Vagina (tissue), 2 donors: ENCODE measurements around the gene ADARB2. TPM values are rescaled to one million over a fixed set of nuclear protein-coding genes. Genes with fewer than 3 reads are reported as not detected.
"Not testable (repeated sequence)": the region's sequence is repeated elsewhere in the genome, so short reads cannot be mapped to it uniquely, and the experiment has no call there.

Experiments
- DNase-seq, 2 donors: peaks; one replicate each; pipeline ENCODE4 v3.0.0-alpha.2; 2017; ENCODE audit errors: extremely low spot score in 2 of 2
- H3K27ac ChIP-seq: fragments of 200-600 bp; sonication (generic); one replicate; pipeline ENCODE4 v1.5.1; 2019
- H3K27me3 ChIP-seq: fragments of 200-600 bp; sonication (generic); one replicate; pipeline ENCODE4 v1.5.1; 2019
- H3K36me3 ChIP-seq, 2 donors: fragments of 200-600 bp; sonication (generic); one replicate each; pipeline ENCODE4 v1.5.1; 2017 to 2019
- H3K4me1 ChIP-seq: fragments of 200-600 bp; sonication (generic); one replicate; pipeline ENCODE4 v1.5.1; 2019
- H3K4me3 ChIP-seq, 2 donors: fragments of 200-600 bp; sonication (generic); 1 replicate in 1 of 2; 2 replicates in 1 of 2; pipeline ENCODE4 v1.5.1; 2016 to 2019
- H3K9me3 ChIP-seq: fragments of 200-600 bp; sonication (generic); one replicate; pipeline ENCODE4 v1.5.1; 2019
- POLR2A ChIP-seq, 2 donors: fragments of 450-650 bp; IDR thresholded peaks; one replicate each; pipeline ENCODE4 v1.6.1; 2017; ENCODE audit warnings: antibody characterized with exemption in 2 of 2, mild to moderate bottlenecking in 2 of 2, moderate library complexity in 2 of 2
- POLR2AphosphoS5 ChIP-seq, 2 donors: sonication (generic); formaldehyde crosslinking; IDR thresholded peaks; one replicate each; pipeline ENCODE4 v1.9.0; 2017; ENCODE audit warnings: antibody characterized with exemption in 2 of 2, mild to moderate bottlenecking in 2 of 2, low read depth in 1 of 2; ENCODE audit not compliant: insufficient read depth in 1 of 2
- intact Hi-C: fragments of 100-400 bp; cut with DNase I; formaldehyde crosslinking; loops from one replicate; pipeline ENCODE4 v1.15.1; 2023
- total RNA-seq: library from RNA; depleted of rRNA; stranded (reverse); fragments of >200 nt; gene quantifications from one replicate; pipeline ENCODE4 v1.2.3, GENCODE V29; 2016
- TF ChIP-seq, protein P1 (sequence below), 3 experiments: fragments of 450-650 bp in 2 of 3; fragments of 200-600 bp in 1 of 3; sonication (generic) in 1 of 3; IDR thresholded peaks; one replicate each; pipeline ENCODE4 v1.5.1; 2017 to 2019; ENCODE audit warnings: antibody characterized with exemption in 3 of 3, mild to moderate bottlenecking in 2 of 3, moderate library complexity in 2 of 3

Gene ADARB2
- total RNA-seq, 1 donor from 2014 or later = 3.4 TPM

DNA sequence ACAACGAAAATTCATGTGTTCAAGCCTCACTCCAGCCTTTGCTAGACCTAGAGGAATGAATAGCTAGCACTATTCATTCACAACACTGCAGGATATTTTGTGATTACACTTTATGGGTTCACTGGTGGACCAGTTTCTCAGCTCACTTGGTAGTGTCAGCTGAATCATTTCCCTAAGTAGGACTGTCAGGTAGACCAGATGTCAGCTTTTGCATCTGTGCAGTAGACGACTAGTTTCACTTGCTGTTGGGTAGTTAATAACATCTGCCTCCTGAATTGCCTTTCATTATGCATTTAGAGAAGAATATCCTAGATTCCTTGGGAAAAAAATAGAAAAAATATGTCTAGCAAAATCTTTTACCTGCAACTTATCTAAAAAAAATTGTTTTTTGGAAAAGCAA, 296.4 kb downstream of the ADARB2 start:
- TF ChIP-seq POLR2AphosphoS5 (IDR thresholded peaks at IDR 0.05; ENCODE audit: insufficient read depth in 1 of 2, low read depth in 1 of 2) (no peak), POLR2A (IDR thresholded peaks at IDR 0.05) (no peak)
- TF ChIP-seq, protein P1, sequence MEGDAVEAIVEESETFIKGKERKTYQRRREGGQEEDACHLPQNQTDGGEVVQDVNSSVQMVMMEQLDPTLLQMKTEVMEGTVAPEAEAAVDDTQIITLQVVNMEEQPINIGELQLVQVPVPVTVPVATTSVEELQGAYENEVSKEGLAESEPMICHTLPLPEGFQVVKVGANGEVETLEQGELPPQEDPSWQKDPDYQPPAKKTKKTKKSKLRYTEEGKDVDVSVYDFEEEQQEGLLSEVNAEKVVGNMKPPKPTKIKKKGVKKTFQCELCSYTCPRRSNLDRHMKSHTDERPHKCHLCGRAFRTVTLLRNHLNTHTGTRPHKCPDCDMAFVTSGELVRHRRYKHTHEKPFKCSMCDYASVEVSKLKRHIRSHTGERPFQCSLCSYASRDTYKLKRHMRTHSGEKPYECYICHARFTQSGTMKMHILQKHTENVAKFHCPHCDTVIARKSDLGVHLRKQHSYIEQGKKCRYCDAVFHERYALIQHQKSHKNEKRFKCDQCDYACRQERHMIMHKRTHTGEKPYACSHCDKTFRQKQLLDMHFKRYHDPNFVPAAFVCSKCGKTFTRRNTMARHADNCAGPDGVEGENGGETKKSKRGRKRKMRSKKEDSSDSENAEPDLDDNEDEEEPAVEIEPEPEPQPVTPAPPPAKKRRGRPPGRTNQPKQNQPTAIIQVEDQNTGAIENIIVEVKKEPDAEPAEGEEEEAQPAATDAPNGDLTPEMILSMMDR (IDR thresholded peaks at IDR 0.05) = no peak
- Histone ChIP-seq H3K36me3 (no peaks in the 10 kb centered on the region), H3K27me3 (no peaks in the 10 kb centered on the region), H3K4me1 (no peaks in the 10 kb centered on the region), H3K4me3 (no peak overlapping the region), H3K27ac (no peak overlapping the region), H3K9me3 (no peaks in the 10 kb centered on the region)
- intact Hi-C loops = no loop called here
- DNase-seq = no peak

DNA sequence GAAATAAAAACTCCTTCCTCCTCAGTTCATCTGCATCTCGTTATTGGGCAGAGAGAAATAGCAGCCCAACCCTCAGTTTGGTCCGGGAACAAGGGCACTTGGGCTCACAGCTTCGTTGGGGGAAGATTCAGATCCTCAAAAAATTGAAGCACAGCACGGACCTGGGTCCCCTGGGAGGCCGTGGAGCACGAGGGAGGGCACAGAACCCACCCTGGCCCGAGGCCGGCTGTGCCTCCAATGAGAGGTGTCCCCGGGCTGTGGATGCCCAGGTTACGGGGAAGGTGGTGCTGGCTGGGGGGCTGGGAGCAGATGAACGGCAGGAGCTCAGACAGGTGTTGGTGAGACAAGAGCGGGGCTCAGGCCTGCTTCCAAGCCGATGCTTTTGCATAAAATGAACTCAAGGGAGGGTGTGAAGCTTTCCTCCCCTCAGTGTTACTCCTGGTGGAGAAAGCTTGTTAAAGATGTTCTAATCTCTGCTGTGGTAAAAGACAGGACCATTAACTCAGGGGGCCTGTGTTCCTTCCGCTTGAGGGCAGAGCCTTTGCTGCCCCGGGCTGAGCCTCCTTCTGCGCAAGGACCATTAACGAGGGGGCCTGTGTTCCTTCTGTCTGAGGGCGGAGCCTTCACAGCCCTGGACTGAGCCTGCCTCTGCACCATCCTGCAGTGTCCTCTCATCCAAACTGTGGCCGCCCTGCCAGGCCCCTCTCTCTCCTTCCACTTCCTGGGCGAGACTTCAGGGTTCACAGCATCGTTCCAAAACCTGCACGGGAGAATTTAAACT, 302.2 kb downstream of the ADARB2 start:
- no peak overlapping the region for H3K4me3 ChIP-seq
- peak in 1 of 2 donors; percentile 89 for DNase-seq
- H3K36me3 ChIP-seq = no peaks in the 10 kb centered on the region
- intact Hi-C loops = no loop called here
- TF ChIP-seq POLR2AphosphoS5 (IDR thresholded peaks at IDR 0.05; ENCODE audit: insufficient read depth in 1 of 2, low read depth in 1 of 2) (no peak), POLR2A (IDR thresholded peaks at IDR 0.05) (no peak)
- TF ChIP-seq, protein P1 (IDR thresholded peaks at IDR 0.05) = no peak
- H3K9me3 ChIP-seq = peaks cover 2% of the 10 kb centered on the region
- no peak overlapping the region for H3K27ac ChIP-seq
- H3K4me1 ChIP-seq = no peaks in the 10 kb centered on the region
- H3K27me3 ChIP-seq = no peaks in the 10 kb centered on the region

DNA sequence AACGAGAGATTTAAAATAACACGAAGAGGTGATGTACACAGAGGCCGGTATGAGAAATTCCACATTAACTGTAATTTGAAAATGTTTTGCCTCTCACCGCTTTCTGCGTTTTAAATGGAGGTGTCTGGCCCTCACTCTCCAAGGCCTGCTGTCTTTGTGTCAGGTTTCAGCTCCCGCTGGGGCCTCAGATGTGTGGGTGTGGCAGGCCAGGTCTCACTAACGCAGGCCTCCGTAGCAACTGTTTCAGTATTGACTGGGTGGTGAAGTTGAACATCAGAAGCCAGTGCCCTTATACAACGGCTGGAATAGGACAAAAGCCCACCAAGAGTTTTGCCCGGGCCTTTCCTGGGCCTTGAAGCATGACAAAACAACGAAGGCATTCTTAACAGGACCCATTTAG, 303.1 kb downstream of the ADARB2 start:
- Histone ChIP-seq H3K4me1 (no peaks in the 10 kb centered on the region), H3K27me3 (no peaks in the 10 kb centered on the region), H3K4me3 (no peak overlapping the region), H3K36me3 (no peaks in the 10 kb centered on the region), H3K27ac (no peak overlapping the region), H3K9me3 (peaks cover 2% of the 10 kb centered on the region)
- intact Hi-C loops = no loop called here
- DNase-seq = peak in 1 of 2 donors; percentile 82
- TF ChIP-seq POLR2A (IDR thresholded peaks at IDR 0.05) = no peak
- TF ChIP-seq, protein P1 (IDR thresholded peaks at IDR 0.05) = no peak
- no peak for TF ChIP-seq POLR2AphosphoS5 (IDR thresholded peaks at IDR 0.05; ENCODE audit: insufficient read depth in 1 of 2, low read depth in 1 of 2)

DNA sequence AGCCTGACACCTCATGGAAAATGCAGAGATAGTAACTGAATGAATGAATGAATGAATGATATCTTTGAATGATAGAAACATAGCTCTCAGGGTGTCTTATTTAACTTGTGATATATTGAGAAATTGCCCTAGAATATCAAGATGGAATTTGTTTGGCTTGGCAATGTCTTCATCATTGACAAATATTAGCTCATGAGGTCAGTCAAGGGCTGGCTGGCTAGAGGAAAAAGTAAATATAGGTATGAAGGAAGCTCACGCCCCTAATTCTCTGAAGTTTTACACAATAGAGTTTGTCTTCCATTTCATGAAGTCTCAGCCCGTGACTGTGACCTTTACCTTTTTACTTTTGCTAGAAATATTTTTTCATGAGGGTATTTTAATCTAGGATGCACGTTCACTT, 305.2 kb downstream of the ADARB2 start:
- Histone ChIP-seq H3K4me3 (no peak overlapping the region), H3K36me3 (no peaks in the 10 kb centered on the region), H3K4me1 (no peaks in the 10 kb centered on the region), H3K9me3 (peaks cover 2% of the 10 kb centered on the region), H3K27ac (no peak overlapping the region), H3K27me3 (no peaks in the 10 kb centered on the region)
- intact Hi-C loops = no loop called here
- no peak for DNase-seq
- no peak for TF ChIP-seq POLR2A (IDR thresholded peaks at IDR 0.05)
- no peak for TF ChIP-seq POLR2AphosphoS5 (IDR thresholded peaks at IDR 0.05; ENCODE audit: insufficient read depth in 1 of 2, low read depth in 1 of 2)

DNA sequence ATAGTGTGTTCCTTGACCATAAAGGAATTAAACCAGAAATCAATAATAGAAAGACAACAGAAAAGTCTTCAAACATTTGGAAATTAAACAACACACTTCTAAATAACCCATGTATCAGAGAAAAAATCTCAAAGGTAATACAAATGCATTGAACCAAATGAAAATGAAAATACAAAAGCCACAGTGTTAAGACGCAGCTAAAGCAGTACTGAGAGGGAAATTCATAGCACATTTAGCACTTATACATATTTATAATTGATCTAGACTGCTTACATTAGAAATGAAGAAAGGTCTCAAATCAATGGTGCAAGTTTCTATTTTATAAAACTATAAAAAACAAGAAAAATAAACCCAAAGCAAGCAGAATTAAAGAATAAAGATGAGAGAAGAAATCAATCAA, 306.1 kb downstream of the ADARB2 start:
- TF ChIP-seq POLR2A (IDR thresholded peaks at IDR 0.05) (no peak), POLR2AphosphoS5 (IDR thresholded peaks at IDR 0.05; ENCODE audit: insufficient read depth in 1 of 2, low read depth in 1 of 2) (no peak)
- TF ChIP-seq, protein P1 (IDR thresholded peaks at IDR 0.05) = no peak
- no peak for DNase-seq
- H3K27me3 ChIP-seq = no peaks in the 10 kb centered on the region
- H3K36me3 ChIP-seq = no peaks in the 10 kb centered on the region
- intact Hi-C loops = no loop called here
- no peak overlapping the region for H3K27ac ChIP-seq
- H3K4me1 ChIP-seq = no peaks in the 10 kb centered on the region
- peaks cover 2% of the 10 kb centered on the region for H3K9me3 ChIP-seq
- no peak overlapping the region for H3K4me3 ChIP-seq

DNA sequence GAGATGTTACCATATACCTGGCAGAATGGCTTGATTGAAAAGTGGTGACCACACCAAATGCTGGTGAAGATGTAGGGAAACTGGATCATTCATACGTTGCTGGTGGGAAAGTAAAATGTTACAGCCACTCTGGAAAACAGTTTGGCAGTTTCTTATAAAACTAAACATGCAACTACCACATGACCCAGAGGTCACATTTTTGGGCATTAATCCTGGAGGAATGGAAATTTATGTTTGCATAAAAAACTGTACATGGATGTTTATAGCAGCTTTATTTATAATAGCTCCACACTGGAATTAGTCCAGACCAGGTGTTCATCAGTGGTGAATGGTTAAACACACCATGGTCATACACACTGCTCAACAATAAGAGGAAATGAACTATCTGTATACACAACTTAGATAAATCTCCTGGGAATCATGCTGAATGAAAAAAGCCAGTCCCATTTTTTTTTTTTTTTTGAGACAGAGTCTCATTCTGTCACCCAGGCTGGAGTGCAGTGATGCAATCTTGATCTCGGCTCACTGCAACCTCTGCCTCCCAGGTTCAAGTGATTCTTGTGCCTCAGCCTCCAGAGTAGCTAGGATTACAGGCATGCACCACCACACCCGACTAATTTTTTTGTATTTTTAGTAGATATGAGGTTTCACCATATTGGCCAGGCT, 309.7 kb downstream of the ADARB2 start:
- H3K4me1 ChIP-seq, H3K27ac ChIP-seq, H3K9me3 ChIP-seq, H3K4me3 ChIP-seq, DNase-seq, intact Hi-C loops, H3K27me3 ChIP-seq, H3K36me3 ChIP-seq: not testable (repeated sequence)
